Muscle layer of duodenum (tissue), 2 donors: ENCODE measurements around the gene KATNA1.
"Not testable (repeated sequence)": the region's sequence is repeated elsewhere in the genome, so short reads cannot be mapped to it uniquely, and the experiment has no call there.

Source experiments
- H3K27ac ChIP-seq: one replicate; pipeline ENCODE4 v1.7.0; 2013; ENCODE audit warnings: mild to moderate bottlenecking, low read length
- H3K27me3 ChIP-seq: one replicate; pipeline ENCODE4 v1.7.0; 2013; ENCODE audit warnings: low read depth, mild to moderate bottlenecking, control low read depth, low read length
- H3K36me3 ChIP-seq, 2 donors: one replicate each; pipeline ENCODE4 v1.7.0; 2013; ENCODE audit warnings: low read length in 2 of 2, control low read depth in 1 of 2, mild to moderate bottlenecking in 1 of 2; ENCODE audit not compliant: insufficient read depth in 2 of 2, control insufficient read depth in 1 of 2
- H3K4me1 ChIP-seq, 2 donors: one replicate each; pipeline ENCODE4 v1.7.0; 2013; ENCODE audit warnings: low read length in 2 of 2, mild to moderate bottlenecking in 2 of 2, control low read depth in 1 of 2, moderate library complexity in 1 of 2; ENCODE audit not compliant: insufficient read depth in 2 of 2, control insufficient read depth in 1 of 2
- H3K4me3 ChIP-seq, 2 donors: one replicate each; pipeline ENCODE4 v1.7.0; 2013; ENCODE audit warnings: low read length in 2 of 2, low read depth in 1 of 2, mild to moderate bottlenecking in 1 of 2
- H3K9me3 ChIP-seq, 2 donors: one replicate each; pipeline ENCODE4 v1.7.0; 2013; ENCODE audit warnings: low read length in 2 of 2, control low read depth in 1 of 2, mild to moderate bottlenecking in 1 of 2; ENCODE audit not compliant: control insufficient read depth in 1 of 2
- donor health status: healthy.

Gene KATNA1

DNA sequence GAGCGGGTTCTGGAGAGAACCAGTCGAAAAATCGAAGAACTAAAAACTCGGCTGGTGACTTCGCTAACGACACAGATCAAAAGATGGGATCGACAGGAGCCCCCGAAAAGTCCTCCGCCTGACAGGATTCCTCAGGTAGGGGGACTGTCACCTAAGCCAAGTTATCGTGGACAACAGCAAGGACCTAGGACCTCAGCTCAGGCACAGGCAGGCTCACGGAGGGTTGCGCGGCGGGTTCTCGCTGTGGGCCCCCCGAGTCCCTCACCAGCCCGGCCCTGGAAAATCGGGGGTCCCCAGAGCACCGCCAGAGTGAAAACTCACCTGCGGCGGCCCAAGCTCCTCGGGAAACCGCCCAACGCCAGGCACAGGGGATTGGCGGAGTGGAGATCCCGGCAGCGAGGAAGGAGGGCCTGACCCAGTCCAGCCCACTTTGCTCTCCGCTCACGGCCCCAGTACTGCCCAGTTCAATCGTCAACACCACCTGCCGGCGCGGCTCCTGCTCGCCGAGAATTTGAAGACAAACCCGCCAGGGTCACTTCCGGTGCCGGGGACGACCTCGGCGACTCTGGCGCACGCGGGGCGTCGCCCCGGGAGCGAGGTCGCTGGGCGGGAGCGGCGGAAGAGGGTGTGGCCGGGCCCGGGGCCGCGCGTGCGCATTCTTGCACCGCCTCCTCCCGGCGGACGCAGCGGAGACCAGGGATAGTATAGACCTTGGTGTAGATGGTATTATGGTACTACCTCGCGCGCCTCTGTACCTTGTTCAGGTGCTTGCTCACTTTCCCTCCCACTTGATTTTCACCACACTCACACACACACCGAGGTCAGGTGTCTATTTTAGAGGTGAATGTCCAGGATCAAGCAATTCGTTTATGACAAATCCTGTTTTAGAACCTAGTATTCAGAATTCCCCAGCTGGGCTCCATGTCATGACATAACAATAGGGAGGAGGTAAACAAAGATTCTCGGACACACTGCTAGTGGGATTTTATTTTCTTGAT, at the start of gene KATNA1:
TSS of gene KATNA1 (minus strand) at position 567 of the 998 bp plus-strand sequence. CDS start 10,167 bp downstream, outside the sequence.
- peak within 1 kb of the TSS; percentile 90 to 93 for H3K4me3 ChIP-seq

DNA sequence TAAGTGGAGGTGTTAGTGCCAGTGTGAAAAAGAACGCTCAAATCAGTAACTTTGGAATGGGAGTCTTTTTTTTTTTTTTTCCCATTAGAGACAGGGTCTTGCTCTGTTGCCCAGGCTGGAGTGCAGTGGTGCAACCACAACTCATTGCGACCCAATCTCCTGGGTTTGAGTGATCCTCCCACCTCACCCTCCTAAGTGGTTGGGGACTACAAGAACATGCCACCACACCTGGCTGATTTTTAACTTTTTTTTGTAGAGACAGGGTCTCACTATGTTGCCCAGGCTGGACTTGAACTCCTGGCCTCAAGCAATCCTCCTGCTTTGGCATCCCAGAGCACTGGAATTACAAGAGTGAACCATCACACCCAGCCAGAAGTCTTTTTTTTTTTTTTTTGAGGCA, 49.7 kb upstream of the KATNA1 start:
- Histone ChIP-seq H3K9me3 (no peaks in the 10 kb centered on the region), H3K36me3 (peaks cover 4 to 5% of the 10 kb centered on the region in 2 donors), H3K4me3 (no peak overlapping the region), H3K4me1 (peaks cover 0 to 14% of the 10 kb centered on the region in 2 donors), H3K27me3 (no peaks in the 10 kb centered on the region), H3K27ac (no peak overlapping the region)

More for the DNA sequence above, at the start of gene KATNA1:
- Histone ChIP-seq H3K9me3 (no peaks in the 10 kb centered on the region), H3K27me3 (no peaks in the 10 kb centered on the region), H3K27ac (peak within 1 kb of the TSS; percentile 69), H3K36me3 (no peaks in the 10 kb centered on the region), H3K4me1 (peaks cover 0 to 4% of the 10 kb centered on the region in 2 donors)

DNA sequence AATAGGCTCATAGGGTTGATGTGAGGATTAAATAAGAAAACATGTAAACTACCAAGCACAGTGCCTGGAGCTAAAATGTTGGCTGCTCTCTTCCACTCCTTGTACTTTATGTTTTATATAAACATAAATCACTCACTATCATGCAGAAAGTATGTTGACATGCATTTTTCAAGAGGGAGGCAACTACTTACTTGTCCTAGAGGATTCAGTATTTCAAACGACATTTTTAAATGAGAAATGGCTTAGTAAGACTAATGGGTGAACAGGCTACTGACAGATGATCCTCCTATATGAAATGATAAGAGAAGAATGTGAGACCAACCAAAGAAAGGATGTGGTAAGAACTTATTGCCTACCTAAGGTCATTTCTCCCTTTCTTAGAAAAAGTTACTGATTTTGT, 48.4 kb upstream of the KATNA1 start:
- Histone ChIP-seq H3K36me3 (peaks cover 9 to 11% of the 10 kb centered on the region in 2 donors), H3K4me1 (peaks cover 0 to 11% of the 10 kb centered on the region in 2 donors), H3K4me3 (no peak overlapping the region), H3K27ac (no peak overlapping the region), H3K9me3 (no peaks in the 10 kb centered on the region), H3K27me3 (no peaks in the 10 kb centered on the region)

DNA sequence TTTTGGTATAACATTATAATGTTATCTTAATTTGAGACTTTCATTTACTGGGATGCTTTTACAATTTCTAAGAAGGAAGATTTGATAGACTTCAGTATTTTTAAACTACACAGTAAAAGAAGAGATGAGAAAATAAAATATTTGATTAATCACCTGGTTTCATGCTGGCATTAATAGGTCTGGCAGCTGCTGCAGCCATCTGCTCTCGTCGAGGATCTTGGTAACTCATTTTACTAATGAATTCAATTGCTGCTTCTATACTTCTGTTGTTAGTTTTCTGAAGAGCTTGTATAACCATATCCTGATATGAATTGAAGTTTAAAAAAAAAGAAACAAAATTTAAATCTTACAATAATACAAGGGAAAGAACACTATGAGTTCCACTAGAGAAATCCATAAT, 46.4 kb upstream of the KATNA1 start:
- Histone ChIP-seq H3K4me1 (peaks cover 0 to 10% of the 10 kb centered on the region in 2 donors), H3K36me3 (peaks cover 12% of the 10 kb centered on the region in 2 donors), H3K9me3 (no peaks in the 10 kb centered on the region), H3K4me3 (no peak overlapping the region), H3K27me3 (no peaks in the 10 kb centered on the region), H3K27ac (no peak overlapping the region)

DNA sequence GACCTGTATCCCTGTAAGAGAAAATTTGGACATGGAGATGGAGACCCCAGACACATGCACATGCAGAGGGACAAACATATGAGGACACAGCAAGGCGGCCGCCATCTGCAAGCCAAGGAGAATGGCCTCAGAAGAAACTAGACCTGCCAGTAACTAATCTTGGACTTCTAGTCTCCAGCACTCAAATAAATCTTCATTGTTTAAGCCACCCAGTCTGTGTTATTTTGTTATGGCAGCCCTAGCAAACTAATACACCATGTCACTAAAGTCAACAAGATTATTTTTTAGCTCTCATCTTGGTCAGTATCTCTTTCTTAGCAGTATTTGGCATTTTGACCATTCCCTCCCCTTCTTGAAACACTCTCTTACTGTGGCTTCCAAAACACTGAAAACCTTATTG, 42.7 kb upstream of the KATNA1 start:
- Histone ChIP-seq H3K4me1 (no peaks in the 10 kb centered on the region), H3K36me3 (peaks cover 12 to 13% of the 10 kb centered on the region in 2 donors), H3K4me3 (no peak overlapping the region), H3K9me3 (no peaks in the 10 kb centered on the region), H3K27ac (no peak overlapping the region), H3K27me3 (no peaks in the 10 kb centered on the region)

DNA sequence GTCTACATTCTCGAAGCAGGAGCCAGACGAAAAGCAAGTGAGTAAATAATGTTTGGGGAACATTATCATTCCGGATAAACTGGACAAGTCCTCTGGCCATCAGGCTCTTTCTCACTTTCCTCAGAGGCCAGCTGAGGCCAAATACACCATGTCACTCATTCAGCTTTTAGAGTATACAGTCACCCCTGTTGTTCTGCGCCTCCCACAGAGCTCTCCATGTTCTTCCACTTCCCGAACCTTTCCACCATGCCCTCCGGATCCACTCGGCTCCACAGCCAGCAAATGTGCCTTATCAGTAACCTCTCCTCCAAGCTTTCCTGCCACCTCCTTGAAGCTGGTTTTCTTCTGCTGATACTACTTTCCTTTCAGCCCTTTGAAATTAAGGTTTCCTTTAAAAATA, 37.7 kb upstream of the KATNA1 start:
- Histone ChIP-seq H3K27ac (no peak overlapping the region), H3K27me3 (no peaks in the 10 kb centered on the region), H3K36me3 (peaks cover 17 to 21% of the 10 kb centered on the region in 2 donors), H3K4me1 (no peaks in the 10 kb centered on the region), H3K4me3 (no peak overlapping the region), H3K9me3 (no peaks in the 10 kb centered on the region)

DNA sequence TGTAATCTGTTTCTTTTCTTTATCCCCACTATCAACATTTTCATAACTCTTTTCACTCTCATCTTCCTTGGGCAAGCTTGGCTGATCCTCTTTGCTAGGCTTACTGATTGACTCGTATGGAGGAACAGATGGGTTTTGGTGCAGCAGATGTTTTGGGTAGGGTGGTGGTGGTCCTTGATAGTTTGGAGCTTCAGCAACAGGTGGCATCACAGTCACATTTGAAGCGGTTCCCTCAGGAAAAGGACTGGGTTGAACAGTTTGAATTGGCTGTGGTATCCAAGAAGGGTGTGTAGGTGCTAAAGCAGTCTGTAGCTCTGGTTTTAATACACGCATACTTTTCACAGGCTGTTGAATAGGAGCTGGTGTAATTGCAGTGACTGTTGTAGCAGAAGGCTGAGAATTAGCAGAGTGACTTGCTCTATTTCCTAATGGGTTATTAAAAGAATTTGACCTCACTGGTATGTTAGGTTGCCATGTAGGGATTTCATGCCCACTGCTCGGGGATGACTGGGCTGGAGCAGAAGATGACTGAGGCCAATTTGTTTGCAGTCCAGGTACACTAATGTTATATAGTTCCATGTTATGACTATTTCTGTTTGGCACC, 34.8 kb upstream of the KATNA1 start:
- peaks cover 21 to 26% of the 10 kb centered on the region in 2 donors for H3K36me3 ChIP-seq
- no peaks in the 10 kb centered on the region for H3K9me3 ChIP-seq
- peaks cover 0 to 5% of the 10 kb centered on the region in 2 donors for H3K4me1 ChIP-seq
- H3K27me3 ChIP-seq, result no peaks in the 10 kb centered on the region
- H3K4me3 ChIP-seq, result no peak overlapping the region
- H3K27ac ChIP-seq, result peak overlapping the region; percentile 84

DNA sequence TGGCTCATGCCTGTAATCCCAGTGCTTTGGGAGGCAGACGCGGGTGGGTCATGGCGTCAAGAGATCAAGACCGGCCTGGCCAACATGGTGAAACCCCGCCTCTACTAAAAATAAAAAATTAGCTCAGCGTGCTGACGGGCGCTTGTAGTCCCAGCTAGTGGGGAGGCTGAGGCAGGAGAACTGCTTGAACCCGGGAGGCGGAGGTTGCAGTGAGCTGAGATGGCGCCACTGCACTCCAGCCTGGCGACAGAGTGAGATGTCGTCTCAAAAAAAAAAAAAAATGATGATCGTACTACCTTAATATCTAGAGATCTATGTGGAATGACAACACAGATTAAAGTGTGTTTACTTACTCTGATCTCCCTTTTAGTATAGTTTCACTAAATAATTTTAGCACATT, 33.3 kb upstream of the KATNA1 start:
- H3K4me1 ChIP-seq, H3K4me3 ChIP-seq, H3K27me3 ChIP-seq, H3K9me3 ChIP-seq, H3K27ac ChIP-seq: not testable (repeated sequence)
- peaks cover 21 to 28% of the 10 kb centered on the region in 2 donors for H3K36me3 ChIP-seq

DNA sequence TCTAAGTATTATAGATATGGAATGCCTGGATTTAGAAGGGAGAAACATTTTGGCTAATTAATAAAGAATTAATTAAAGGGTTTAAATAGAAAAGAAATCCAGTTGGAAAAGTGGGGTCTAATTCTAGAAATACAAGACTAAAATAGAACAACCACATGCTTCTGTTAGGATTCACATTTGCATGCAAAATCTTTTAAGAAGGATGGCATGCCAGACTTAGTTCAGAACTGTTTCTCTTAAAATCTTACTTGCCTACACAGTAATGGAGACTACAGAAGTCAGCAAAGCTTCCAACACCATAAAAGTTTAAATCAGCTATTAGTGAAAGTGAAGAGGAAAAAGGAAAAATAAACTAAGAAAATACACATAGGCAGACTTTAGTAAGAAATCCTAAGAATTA, 32.7 kb upstream of the KATNA1 start:
- Histone ChIP-seq H3K27ac (no peak overlapping the region), H3K27me3 (no peaks in the 10 kb centered on the region), H3K36me3 (peaks cover 24 to 28% of the 10 kb centered on the region in 2 donors), H3K4me1 (peaks cover 0 to 5% of the 10 kb centered on the region in 2 donors), H3K9me3 (no peaks in the 10 kb centered on the region), H3K4me3 (no peak overlapping the region)

DNA sequence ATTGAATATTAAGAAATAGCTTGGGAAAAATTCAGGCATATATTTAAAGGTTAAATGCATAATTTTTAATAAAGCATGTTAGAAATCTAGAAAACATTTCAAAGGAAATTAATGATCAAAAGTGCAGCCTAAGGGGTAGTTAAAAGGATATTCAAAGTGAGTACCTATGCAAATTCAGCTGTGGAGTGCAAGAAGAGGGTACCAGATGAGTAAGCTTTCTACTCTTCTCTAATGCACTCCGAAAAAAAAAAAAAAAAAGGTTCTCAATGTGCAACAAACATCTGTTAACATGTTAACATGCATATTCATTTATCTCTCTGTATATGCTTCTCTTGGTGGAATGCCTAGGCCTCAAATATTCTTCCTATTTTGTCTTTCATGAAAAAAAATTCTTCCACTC, 32.0 kb upstream of the KATNA1 start:
- Histone ChIP-seq H3K9me3 (no peaks in the 10 kb centered on the region), H3K27me3 (no peaks in the 10 kb centered on the region), H3K4me1 (peaks cover 0 to 5% of the 10 kb centered on the region in 2 donors), H3K36me3 (peaks cover 26 to 34% of the 10 kb centered on the region in 2 donors), H3K27ac (no peak overlapping the region), H3K4me3 (no peak overlapping the region)

DNA sequence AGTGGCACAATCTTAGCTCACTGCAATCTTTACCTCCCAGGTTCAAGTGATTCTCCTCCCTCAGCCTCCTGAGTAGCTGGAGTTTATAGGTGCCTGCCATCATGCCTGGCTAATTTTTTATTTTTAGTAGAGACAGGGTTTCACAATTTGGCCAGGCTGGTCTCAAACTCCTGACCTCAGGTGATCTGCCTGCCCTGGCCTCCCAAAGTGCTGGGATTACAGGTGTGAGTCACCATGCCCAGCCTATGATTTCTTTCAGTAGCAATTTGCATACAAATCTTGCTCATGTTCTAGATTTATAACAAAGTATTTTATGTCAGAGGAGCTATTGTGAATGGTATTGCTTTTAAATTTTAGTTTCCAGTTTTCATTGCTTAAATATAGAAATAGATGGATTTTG, 23.8 kb upstream of the KATNA1 start:
- H3K36me3 ChIP-seq, result peaks cover 20 to 48% of the 10 kb centered on the region in 2 donors

More for the DNA sequence above, 23.8 kb upstream of the KATNA1 start:
- not testable (repeated sequence) for H3K27me3 ChIP-seq, H3K27ac ChIP-seq, H3K4me1 ChIP-seq, H3K9me3 ChIP-seq, H3K4me3 ChIP-seq
